SK-N-SH treated with all-trans-retinoic acid at 6 μM for 48 hours (cell line): ENCODE measurements around the gene MON2.

ENCODE experiments used
- ATAC-seq: fragments of 200-7000 bp; cut with Tn5 transposase; 3 replicates; pipeline ENCODE4 v1.9.1; 2020; ENCODE audit warnings: mild to moderate bottlenecking, moderate library complexity
- BACH2 ChIP-seq: fragments of 250-450 bp; sonication (Bioruptor Pico); IDR thresholded peaks from 2 replicates; pipeline ENCODE4 v1.9.0; 2021; ENCODE audit warnings: mild to moderate bottlenecking, borderline replicate concordance
- CSDC2 ChIP-seq: fragments of 250-450 bp; sonication (Bioruptor Pico); IDR thresholded peaks from 2 replicates; pipeline ENCODE4 v1.5.0; 2020; ENCODE audit warnings: mild to moderate bottlenecking, moderate library complexity
- GLIS3 ChIP-seq: fragments of 250-450 bp; sonication (Bioruptor Pico); IDR thresholded peaks from 2 replicates; pipeline ENCODE4 v1.5.0; 2020; ENCODE audit warnings: mild to moderate bottlenecking, moderate library complexity
- ISL1 ChIP-seq: fragments of 250-450 bp; sonication (Bioruptor Pico); IDR thresholded peaks from 2 replicates; pipeline ENCODE4 v2.1.2; 2022; ENCODE audit warnings: mild to moderate bottlenecking, moderate library complexity
- PPARA ChIP-seq: fragments of 250-450 bp; sonication (Bioruptor Pico); IDR thresholded peaks from 2 replicates; pipeline ENCODE4 v1.5.0; 2020; ENCODE audit warnings: mild to moderate bottlenecking, borderline replicate concordance
- SNAI2 ChIP-seq: fragments of 250-450 bp; sonication (Bioruptor Pico); IDR thresholded peaks from 2 replicates; pipeline ENCODE4 v1.5.0; 2020; ENCODE audit warnings: mild to moderate bottlenecking, moderate library complexity
- TCF4 ChIP-seq: fragments of 250-450 bp; sonication (Bioruptor Pico); IDR thresholded peaks from 2 replicates; pipeline ENCODE4 v1.8.0; 2021; ENCODE audit warnings: mild to moderate bottlenecking, moderate library complexity, borderline replicate concordance
- ZC3H10 ChIP-seq: fragments of 250-450 bp; sonication (Bioruptor Pico); IDR thresholded peaks from 2 replicates; pipeline ENCODE4 v1.5.1; 2021; ENCODE audit warnings: mild to moderate bottlenecking, moderate library complexity
- ZFP3 ChIP-seq: fragments of 250-450 bp; sonication (Bioruptor Pico); IDR thresholded peaks from 2 replicates; pipeline ENCODE4 v1.5.0; 2020; ENCODE audit warnings: mild to moderate bottlenecking, moderate library complexity
- ZFP30 ChIP-seq: fragments of 450-650 bp; formaldehyde crosslinking; IDR thresholded peaks from 2 replicates; pipeline ENCODE4 v1.5.0; 2022; ENCODE audit warnings: mild to moderate bottlenecking, moderate library complexity
- ZNF8 ChIP-seq: fragments of 450-650 bp; formaldehyde crosslinking; IDR thresholded peaks from 2 replicates; pipeline ENCODE4 v1.5.0; 2020; ENCODE audit warnings: mild to moderate bottlenecking, moderate library complexity
- TF ChIP-seq, protein P1 (sequence below): fragments of 250-450 bp; sonication (Bioruptor Pico); IDR thresholded peaks from 2 replicates; pipeline ENCODE4 v1.8.0; 2020; ENCODE audit warnings: mild to moderate bottlenecking, moderate library complexity, borderline replicate concordance
- TF ChIP-seq, protein P2 (sequence below): fragments of 250-450 bp; sonication (Bioruptor Pico); IDR thresholded peaks from 2 replicates; pipeline ENCODE4 v1.5.1; 2021; ENCODE audit warnings: mild to moderate bottlenecking, moderate library complexity
- TF ChIP-seq, protein P3 (sequence below): fragments of 250-450 bp; sonication (Bioruptor Pico); IDR thresholded peaks from 2 replicates; pipeline ENCODE4 v1.5.1; 2020; ENCODE audit warnings: low read depth, mild to moderate bottlenecking, moderate library complexity
- TF ChIP-seq, protein P4 (sequence below): fragments of 250-450 bp; sonication (Bioruptor Pico); IDR thresholded peaks from 2 replicates; pipeline ENCODE4 v1.5.0; 2020; ENCODE audit warnings: mild to moderate bottlenecking, moderate library complexity
- TF ChIP-seq, protein P5 (sequence below): fragments of 250-450 bp; sonication (Bioruptor Pico); IDR thresholded peaks from 2 replicates; pipeline ENCODE4 v1.8.0; 2021; ENCODE audit warnings: low read depth, mild to moderate bottlenecking, moderate library complexity, borderline replicate concordance

MON2 gene, protein sequence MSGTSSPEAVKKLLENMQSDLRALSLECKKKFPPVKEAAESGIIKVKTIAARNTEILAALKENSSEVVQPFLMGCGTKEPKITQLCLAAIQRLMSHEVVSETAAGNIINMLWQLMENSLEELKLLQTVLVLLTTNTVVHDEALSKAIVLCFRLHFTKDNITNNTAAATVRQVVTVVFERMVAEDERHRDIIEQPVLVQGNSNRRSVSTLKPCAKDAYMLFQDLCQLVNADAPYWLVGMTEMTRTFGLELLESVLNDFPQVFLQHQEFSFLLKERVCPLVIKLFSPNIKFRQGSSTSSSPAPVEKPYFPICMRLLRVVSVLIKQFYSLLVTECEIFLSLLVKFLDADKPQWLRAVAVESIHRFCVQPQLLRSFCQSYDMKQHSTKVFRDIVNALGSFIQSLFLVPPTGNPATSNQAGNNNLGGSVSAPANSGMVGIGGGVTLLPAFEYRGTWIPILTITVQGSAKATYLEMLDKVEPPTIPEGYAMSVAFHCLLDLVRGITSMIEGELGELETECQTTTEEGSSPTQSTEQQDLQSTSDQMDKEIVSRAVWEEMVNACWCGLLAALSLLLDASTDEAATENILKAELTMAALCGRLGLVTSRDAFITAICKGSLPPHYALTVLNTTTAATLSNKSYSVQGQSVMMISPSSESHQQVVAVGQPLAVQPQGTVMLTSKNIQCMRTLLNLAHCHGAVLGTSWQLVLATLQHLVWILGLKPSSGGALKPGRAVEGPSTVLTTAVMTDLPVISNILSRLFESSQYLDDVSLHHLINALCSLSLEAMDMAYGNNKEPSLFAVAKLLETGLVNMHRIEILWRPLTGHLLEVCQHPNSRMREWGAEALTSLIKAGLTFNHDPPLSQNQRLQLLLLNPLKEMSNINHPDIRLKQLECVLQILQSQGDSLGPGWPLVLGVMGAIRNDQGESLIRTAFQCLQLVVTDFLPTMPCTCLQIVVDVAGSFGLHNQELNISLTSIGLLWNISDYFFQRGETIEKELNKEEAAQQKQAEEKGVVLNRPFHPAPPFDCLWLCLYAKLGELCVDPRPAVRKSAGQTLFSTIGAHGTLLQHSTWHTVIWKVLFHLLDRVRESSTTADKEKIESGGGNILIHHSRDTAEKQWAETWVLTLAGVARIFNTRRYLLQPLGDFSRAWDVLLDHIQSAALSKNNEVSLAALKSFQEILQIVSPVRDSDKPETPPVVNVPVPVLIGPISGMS (N-terminal part only)

DNA sequence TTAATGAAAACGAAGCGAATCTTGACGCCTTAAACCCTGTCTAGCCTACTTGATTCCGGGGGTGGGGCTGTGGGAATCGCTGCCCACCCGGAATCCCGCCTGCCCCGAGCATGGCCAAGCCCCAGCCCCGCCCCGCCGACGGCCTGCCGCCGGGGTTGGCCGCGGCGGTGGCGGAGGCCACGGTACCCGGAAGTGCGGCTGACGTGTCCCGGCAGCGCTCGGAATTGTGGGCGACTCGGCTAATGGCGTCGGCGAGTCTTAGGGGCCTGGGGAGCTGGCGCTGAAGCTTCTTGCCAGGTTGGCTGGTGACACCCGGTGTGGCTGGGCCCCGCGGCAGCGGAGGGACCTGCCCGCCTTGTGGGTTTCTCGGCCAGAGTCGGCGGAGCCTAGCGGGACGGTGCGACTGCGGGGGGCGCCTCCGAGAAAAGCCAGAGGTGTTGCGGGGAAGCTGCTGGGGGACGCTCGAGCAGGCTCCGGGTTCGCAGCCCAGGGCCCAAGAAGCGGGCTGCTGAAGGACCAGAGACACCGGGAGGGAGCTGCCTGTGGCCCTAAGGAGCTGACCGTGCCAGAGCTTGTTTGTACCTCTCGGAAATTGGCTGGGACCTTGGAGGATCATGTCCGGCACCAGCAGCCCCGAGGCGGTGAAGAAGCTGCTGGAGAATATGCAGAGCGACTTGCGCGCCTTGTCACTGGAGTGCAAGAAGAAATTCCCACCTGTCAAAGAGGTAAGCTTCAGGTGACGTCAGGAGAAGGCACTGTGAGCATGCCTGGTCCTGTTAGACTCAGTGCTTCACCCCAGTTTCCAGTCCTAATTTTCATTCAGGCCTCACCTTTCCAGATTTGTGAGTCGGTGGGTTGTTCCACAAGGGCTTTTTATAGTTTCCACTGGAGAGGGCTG, at the start of gene MON2:
Gene MON2, plus strand, starts transcription at position 233 of the 898 bp plus-strand sequence. Its CDS starts 382 bp downstream, at position 615.
- TF ChIP-seq SNAI2 (CRISPR knock-in tag) = no peak
- TF ChIP-seq, protein P1, sequence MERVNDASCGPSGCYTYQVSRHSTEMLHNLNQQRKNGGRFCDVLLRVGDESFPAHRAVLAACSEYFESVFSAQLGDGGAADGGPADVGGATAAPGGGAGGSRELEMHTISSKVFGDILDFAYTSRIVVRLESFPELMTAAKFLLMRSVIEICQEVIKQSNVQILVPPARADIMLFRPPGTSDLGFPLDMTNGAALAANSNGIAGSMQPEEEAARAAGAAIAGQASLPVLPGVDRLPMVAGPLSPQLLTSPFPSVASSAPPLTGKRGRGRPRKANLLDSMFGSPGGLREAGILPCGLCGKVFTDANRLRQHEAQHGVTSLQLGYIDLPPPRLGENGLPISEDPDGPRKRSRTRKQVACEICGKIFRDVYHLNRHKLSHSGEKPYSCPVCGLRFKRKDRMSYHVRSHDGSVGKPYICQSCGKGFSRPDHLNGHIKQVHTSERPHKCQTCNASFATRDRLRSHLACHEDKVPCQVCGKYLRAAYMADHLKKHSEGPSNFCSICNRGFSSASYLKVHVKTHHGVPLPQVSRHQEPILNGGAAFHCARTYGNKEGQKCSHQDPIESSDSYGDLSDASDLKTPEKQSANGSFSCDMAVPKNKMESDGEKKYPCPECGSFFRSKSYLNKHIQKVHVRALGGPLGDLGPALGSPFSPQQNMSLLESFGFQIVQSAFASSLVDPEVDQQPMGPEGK (CRISPR knock-in tag) = no peak
- no peak for TF ChIP-seq ZNF8 (CRISPR knock-in tag)
- TF ChIP-seq, protein P2, sequence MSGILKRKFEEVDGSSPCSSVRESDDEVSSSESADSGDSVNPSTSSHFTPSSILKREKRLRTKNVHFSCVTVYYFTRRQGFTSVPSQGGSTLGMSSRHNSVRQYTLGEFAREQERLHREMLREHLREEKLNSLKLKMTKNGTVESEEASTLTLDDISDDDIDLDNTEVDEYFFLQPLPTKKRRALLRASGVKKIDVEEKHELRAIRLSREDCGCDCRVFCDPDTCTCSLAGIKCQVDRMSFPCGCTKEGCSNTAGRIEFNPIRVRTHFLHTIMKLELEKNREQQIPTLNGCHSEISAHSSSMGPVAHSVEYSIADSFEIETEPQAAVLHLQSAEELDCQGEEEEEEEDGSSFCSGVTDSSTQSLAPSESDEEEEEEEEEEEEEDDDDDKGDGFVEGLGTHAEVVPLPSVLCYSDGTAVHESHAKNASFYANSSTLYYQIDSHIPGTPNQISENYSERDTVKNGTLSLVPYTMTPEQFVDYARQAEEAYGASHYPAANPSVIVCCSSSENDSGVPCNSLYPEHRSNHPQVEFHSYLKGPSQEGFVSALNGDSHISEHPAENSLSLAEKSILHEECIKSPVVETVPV = no peak
- no peak for TF ChIP-seq GLIS3 (CRISPR knock-in tag)
- TF ChIP-seq ZC3H10 (CRISPR knock-in tag) = no peak
- TF ChIP-seq ZFP3 (CRISPR knock-in tag) = no peak
- no peak for TF ChIP-seq ZFP30 (CRISPR knock-in tag)
- TF ChIP-seq, protein P3, sequence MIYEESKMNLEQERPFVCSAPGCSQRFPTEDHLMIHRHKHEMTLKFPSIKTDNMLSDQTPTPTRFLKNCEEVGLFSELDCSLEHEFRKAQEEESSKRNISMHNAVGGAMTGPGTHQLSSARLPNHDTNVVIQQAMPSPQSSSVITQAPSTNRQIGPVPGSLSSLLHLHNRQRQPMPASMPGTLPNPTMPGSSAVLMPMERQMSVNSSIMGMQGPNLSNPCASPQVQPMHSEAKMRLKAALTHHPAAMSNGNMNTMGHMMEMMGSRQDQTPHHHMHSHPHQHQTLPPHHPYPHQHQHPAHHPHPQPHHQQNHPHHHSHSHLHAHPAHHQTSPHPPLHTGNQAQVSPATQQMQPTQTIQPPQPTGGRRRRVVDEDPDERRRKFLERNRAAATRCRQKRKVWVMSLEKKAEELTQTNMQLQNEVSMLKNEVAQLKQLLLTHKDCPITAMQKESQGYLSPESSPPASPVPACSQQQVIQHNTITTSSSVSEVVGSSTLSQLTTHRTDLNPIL (CRISPR knock-in tag) = no peak
- peak; percentile 100 for ATAC-seq

DNA sequence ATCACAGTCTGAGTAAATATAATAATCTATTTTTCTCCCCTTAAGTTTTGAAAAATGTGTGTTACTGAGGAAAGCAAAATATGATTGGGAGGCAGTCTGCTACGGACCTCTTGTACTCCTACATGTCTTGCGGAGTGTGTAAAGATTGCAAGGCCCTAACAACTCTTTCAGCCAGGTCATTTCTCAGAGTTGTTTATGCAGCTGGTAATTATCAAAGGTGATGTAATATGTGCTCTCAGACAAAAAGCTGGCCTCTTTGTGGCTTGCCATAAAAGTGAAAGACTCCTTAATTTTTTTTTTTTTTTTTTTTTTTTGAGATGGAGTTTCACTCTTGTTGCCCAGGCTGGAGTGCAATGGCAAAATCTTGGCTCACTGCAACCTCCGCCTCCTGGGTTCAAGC, 40.5 kb upstream of the MON2 start:
- no peak for ATAC-seq
- TF ChIP-seq PPARA = no peak
- TF ChIP-seq ISL1 = no peak
- TF ChIP-seq, protein P4, sequence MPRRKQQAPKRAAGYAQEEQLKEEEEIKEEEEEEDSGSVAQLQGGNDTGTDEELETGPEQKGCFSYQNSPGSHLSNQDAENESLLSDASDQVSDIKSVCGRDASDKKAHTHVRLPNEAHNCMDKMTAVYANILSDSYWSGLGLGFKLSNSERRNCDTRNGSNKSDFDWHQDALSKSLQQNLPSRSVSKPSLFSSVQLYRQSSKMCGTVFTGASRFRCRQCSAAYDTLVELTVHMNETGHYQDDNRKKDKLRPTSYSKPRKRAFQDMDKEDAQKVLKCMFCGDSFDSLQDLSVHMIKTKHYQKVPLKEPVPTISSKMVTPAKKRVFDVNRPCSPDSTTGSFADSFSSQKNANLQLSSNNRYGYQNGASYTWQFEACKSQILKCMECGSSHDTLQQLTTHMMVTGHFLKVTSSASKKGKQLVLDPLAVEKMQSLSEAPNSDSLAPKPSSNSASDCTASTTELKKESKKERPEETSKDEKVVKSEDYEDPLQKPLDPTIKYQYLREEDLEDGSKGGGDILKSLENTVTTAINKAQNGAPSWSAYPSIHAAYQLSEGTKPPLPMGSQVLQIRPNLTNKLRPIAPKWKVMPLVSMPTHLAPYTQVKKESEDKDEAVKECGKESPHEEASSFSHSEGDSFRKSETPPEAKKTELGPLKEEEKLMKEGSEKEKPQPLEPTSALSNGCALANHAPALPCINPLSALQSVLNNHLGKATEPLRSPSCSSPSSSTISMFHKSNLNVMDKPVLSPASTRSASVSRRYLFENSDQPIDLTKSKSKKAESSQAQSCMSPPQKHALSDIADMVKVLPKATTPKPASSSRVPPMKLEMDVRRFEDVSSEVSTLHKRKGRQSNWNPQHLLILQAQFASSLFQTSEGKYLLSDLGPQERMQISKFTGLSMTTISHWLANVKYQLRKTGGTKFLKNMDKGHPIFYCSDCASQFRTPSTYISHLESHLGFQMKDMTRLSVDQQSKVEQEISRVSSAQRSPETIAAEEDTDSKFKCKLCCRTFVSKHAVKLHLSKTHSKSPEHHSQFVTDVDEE = no peak
- TF ChIP-seq, protein P1 (CRISPR knock-in tag) = no peak
- TF ChIP-seq, protein P5, sequence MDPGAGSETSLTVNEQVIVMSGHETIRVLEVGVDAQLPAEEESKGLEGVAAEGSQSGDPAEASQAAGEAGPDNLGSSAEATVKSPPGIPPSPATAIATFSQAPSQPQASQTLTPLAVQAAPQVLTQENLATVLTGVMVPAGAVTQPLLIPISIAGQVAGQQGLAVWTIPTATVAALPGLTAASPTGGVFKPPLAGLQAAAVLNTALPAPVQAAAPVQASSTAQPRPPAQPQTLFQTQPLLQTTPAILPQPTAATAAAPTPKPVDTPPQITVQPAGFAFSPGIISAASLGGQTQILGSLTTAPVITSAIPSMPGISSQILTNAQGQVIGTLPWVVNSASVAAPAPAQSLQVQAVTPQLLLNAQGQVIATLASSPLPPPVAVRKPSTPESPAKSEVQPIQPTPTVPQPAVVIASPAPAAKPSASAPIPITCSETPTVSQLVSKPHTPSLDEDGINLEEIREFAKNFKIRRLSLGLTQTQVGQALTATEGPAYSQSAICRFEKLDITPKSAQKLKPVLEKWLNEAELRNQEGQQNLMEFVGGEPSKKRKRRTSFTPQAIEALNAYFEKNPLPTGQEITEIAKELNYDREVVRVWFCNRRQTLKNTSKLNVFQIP (CRISPR knock-in tag) = no peak
- TF ChIP-seq BACH2 (CRISPR knock-in tag) = no peak
- no peak for TF ChIP-seq CSDC2 (CRISPR knock-in tag)
- no peak for TF ChIP-seq TCF4
- no peak for TF ChIP-seq ZFP30 (CRISPR knock-in tag)
- TF ChIP-seq ZFP3 (CRISPR knock-in tag) = no peak
- TF ChIP-seq SNAI2 (CRISPR knock-in tag) = no peak
- no peak for TF ChIP-seq GLIS3 (CRISPR knock-in tag)
- TF ChIP-seq, protein P2 = no peak
- TF ChIP-seq ZNF8 (CRISPR knock-in tag) = no peak
